Lung (tissue), 12 donors: Measurements from ENCODE around the gene RPL38. TPM values are rescaled to one million over a fixed set of nuclear protein-coding genes. Genes with fewer than 3 reads are reported as not detected.

Experiments used
- ATAC-seq: fragments of 200-7000 bp; cut with Tn5 transposase; one replicate; pipeline ENCODE4 v1.9.1; 2020; ENCODE audit warnings: moderate number of reproducible peaks; ENCODE audit not compliant: insufficient read depth, low FRiP score
- DNase-seq, 3 donors: peaks; one replicate each; pipeline ENCODE4 v3.0.0-alpha.2; 2013 to 2017
- H3K27ac ChIP-seq, 2 donors: one replicate each; pipeline ENCODE4 v1.5.1; 2013; ENCODE audit warnings: mild to moderate bottlenecking in 2 of 2, moderate library complexity in 2 of 2, control low read depth in 1 of 2, inconsistent platforms in 1 of 2, low read depth in 1 of 2, low read length in 1 of 2
- H3K27me3 ChIP-seq, 3 donors: one replicate each; pipeline ENCODE4 v1.5.1; 2013; ENCODE audit warnings: low read length in 2 of 3; ENCODE audit not compliant: control insufficient read depth in 3 of 3, insufficient read depth in 3 of 3
- H3K36me3 ChIP-seq, 4 donors: one replicate each; pipeline ENCODE4 v1.5.1; 2013; ENCODE audit warnings: low read length in 4 of 4, mild to moderate bottlenecking in 1 of 4, moderate library complexity in 1 of 4; ENCODE audit not compliant: control insufficient read depth in 4 of 4, insufficient read depth in 4 of 4
- H3K4me1 ChIP-seq, 5 donors: one replicate each; pipeline ENCODE4 v1.5.1; 2013; ENCODE audit warnings: low read length in 5 of 5, mild to moderate bottlenecking in 2 of 5, moderate library complexity in 1 of 5; ENCODE audit not compliant: control insufficient read depth in 5 of 5, insufficient read depth in 5 of 5
- H3K4me3 ChIP-seq: one replicate; pipeline ENCODE4 v1.5.1; 2013; ENCODE audit warnings: mild to moderate bottlenecking, control low read depth, moderate library complexity
- H3K9ac ChIP-seq, 2 donors: one replicate each; pipeline ENCODE4 v1.5.1; 2013; ENCODE audit warnings: low read length in 2 of 2, control low read depth in 1 of 2; ENCODE audit not compliant: insufficient read depth in 1 of 2
- H3K9me3 ChIP-seq, 4 donors: one replicate each; pipeline ENCODE4 v1.5.1; 2013; ENCODE audit warnings: low read length in 3 of 4, mild to moderate bottlenecking in 1 of 4, moderate library complexity in 1 of 4; ENCODE audit not compliant: control insufficient read depth in 4 of 4, insufficient read depth in 3 of 4
- CTCF ChIP-seq: IDR thresholded peaks from 2 replicates; pipeline ENCODE4 v1.5.1; 2012; ENCODE audit warnings: mild to moderate bottlenecking; ENCODE audit errors: control extremely low read depth, extremely low read depth
- WGBS, 2 donors: extraction: QIAGEN DNeasy Blood & Tissue Kit; methylation state at CpG; one replicate each; pipeline ENCODE4 v1.1.7; 2013; 5-methylcytosine and 5-hydroxymethylcytosine counted together
- polyA plus RNA-seq, 2 donors: library from polyadenylated mRNA; stranded (reverse); fragments of 200-250 nt; gene quantifications; one replicate each; pipeline ENCODE4 v1.2.1, GENCODE V29; 2013
- total RNA-seq, 2 donors: library from RNA; depleted of rRNA in 1 of 2; stranded (reverse); fragments of >200 nt in 1 of 2; gene quantifications; one replicate each; pipeline ENCODE4 v1.2.1, GENCODE V29; 2014 to 2021
- donor health status: control.
- donor health status: control.
- donor health status: Bipolar disorder and iron deficiency.
- donor health status: healthy.
- donor health status: DM: yes; HTN: yes; CAD: no.

Gene RPL38
- total and polyA plus RNA-seq, 4 donors: 686 to 2,752 (median 1,090) TPM

- 80 to 85% methylated on average over 21 of the region's 21 CpGs for WGBS, 2 donors
- no peak for TF ChIP-seq CTCF
- ATAC-seq (no peak), DNase-seq (no peak)
- Histone ChIP-seq H3K9ac (no peak overlapping the region), H3K27me3 (no peaks in the 10 kb centered on the region), H3K27ac (no peak overlapping the region), H3K4me1 (no peaks in the 10 kb centered on the region), H3K36me3 (peaks cover 0 to 2% (median 0%) of the 10 kb centered on the region in 4 donors), H3K4me3 (no peak overlapping the region), H3K9me3 (peaks cover 0 to 1% (median 0%) of the 10 kb centered on the region in 4 donors)
Observed at GRCh38 chr17:74259667-74260524, 56.4 kb downstream of the RPL38 start.

Other genes starting within 250 kb of the RPL38 start
- gene TTYH2, start 9.9 kb downstream of the RPL38 start, total RNA-seq: 10 to 100 TPM in 1 of 2 donors, 1 to 10 TPM in 1; 7.5 to 10.6 TPM
- gene TTYH2, start 9.9 kb downstream of the RPL38 start, polyA plus RNA-seq: 1 to 10 TPM; 2.3 to 3.3 TPM
- 10 to 100 TPM in 1 of 2 donors, 1 to 10 TPM in 1; 8.3 to 14.2 TPM for gene DNAI2, start 70.6 kb downstream of the RPL38 start, total RNA-seq
- gene DNAI2, start 70.6 kb downstream of the RPL38 start, polyA plus RNA-seq: 1 to 10 TPM; 4.1 to 5.1 TPM
- 10 to 100 TPM in 1 of 2 donors, 1 to 10 TPM in 1; 8.9 to 12.7 TPM for gene KIF19, start 122.5 kb downstream of the RPL38 start, total RNA-seq
- 1 to 10 TPM; 4.2 to 4.5 TPM for gene KIF19, start 122.5 kb downstream of the RPL38 start, polyA plus RNA-seq
- gene BTBD17, start 158.2 kb downstream of the RPL38 start, total RNA-seq: under 1 TPM in 1 of 2 donors, not detected in 1; 0.17 TPM
- gene BTBD17, start 158.2 kb downstream of the RPL38 start, polyA plus RNA-seq: not detected
- not detected for gene GPR142, start 163.8 kb downstream of the RPL38 start, total RNA-seq
- gene GPR142, start 163.8 kb downstream of the RPL38 start, polyA plus RNA-seq: under 1 TPM in 1 of 2 donors, not detected in 1; 0.03 TPM
- gene GPRC5C, start 228.4 kb downstream of the RPL38 start, total RNA-seq: 10 to 100 TPM; 77.5 to 81.4 TPM
- gene GPRC5C, start 228.4 kb downstream of the RPL38 start, polyA plus RNA-seq: 10 to 100 TPM; 41.9 to 54.6 TPM